Medulla oblongata (tissue), 1 donor: ENCODE data around the gene VAPA.
"Not testable (repeated sequence)": the region's sequence is repeated elsewhere in the genome, so short reads cannot be mapped to it uniquely, and the experiment has no call there.

Source experiments
- DNase-seq: peaks from one replicate; pipeline ENCODE4 v3.0.0-alpha.2; 2015; ENCODE audit errors: extremely low spot score

Gene VAPA

GRCh38 chr18:9886005-9886348, 27.8 kb upstream of the VAPA start:
- no peak for DNase-seq

- DNase-seq = no peak
These were observed 25.8 kb upstream of the VAPA start for GRCh38 chr18:9887992-9888391.

GRCh38 chr18:9890196-9890595, 23.6 kb upstream of the VAPA start:
- no peak for DNase-seq

- DNase-seq = no peak
These were observed 22.9 kb upstream of the VAPA start for GRCh38 chr18:9890957-9891356.

GRCh38 chr18:9891515-9891914, 22.3 kb upstream of the VAPA start:
- DNase-seq = not testable (repeated sequence)

GRCh38 chr18:9894454-9895068, 19.3 kb upstream of the VAPA start:
- DNase-seq = no peak

- no peak for DNase-seq
These were observed 16.7 kb upstream of the VAPA start for GRCh38 chr18:9897129-9897528.

GRCh38 chr18:9897787-9898291, 16.0 kb upstream of the VAPA start:
- DNase-seq = not testable (repeated sequence)

GRCh38 chr18:9898792-9899549, 14.8 kb upstream of the VAPA start:
- DNase-seq = no peak

GRCh38 chr18:9899550-9899930, 14.3 kb upstream of the VAPA start:
- DNase-seq = not testable (repeated sequence)

GRCh38 chr18:9900699-9901098, 13.1 kb upstream of the VAPA start:
- DNase-seq = no peak

- no peak for DNase-seq
These were observed 12.4 kb upstream of the VAPA start for GRCh38 chr18:9901377-9901776.

GRCh38 chr18:9902264-9902663, 11.6 kb upstream of the VAPA start:
- not testable (repeated sequence) for DNase-seq

- no peak for DNase-seq
These were observed 11.0 kb upstream of the VAPA start for GRCh38 chr18:9902832-9903231.

- no peak for DNase-seq
These were observed 8.4 kb upstream of the VAPA start for GRCh38 chr18:9905401-9905922.

- DNase-seq = no peak
These were observed 7.3 kb upstream of the VAPA start for GRCh38 chr18:9906481-9906880.

GRCh38 chr18:9907867-9908266, 5.9 kb upstream of the VAPA start:
- DNase-seq = no peak

- no peak for DNase-seq
These were observed 3.7 kb upstream of the VAPA start for GRCh38 chr18:9910071-9910470.

- no peak for DNase-seq
These were observed 3.2 kb upstream of the VAPA start for GRCh38 chr18:9910661-9911060.

GRCh38 chr18:9911226-9911625, 2.6 kb upstream of the VAPA start:
- DNase-seq = no peak

GRCh38 chr18:9912285-9912684, 1.5 kb upstream of the VAPA start:
- DNase-seq = not testable (repeated sequence)

GRCh38 chr18:9913151-9913525, 678 bp upstream of the VAPA start:
- DNase-seq = no peak

- DNase-seq = no peak
These were observed 443 bp downstream of the VAPA start for GRCh38 chr18:9914334-9914583.
